HG03460 (cell line): ENCODE measurements around the gene DNAH1.
A peak's percentile ranks its signal among the peaks of the same experiment; 100 is the strongest.

ENCODE experiments used
- ATAC-seq: cut with Tn5 transposase; IDR thresholded peaks from one replicate; pipeline ENCODE4 v1.9.1; 2021; ENCODE audit not compliant: unreplicated experiment

Gene DNAH1

GRCh38 chr3:52443268-52443610 is 127.1 kb downstream of the DNAH1 start:
- no peak for ATAC-seq

- ATAC-seq, result no peak
Observed at GRCh38 chr3:52443791-52444687, 127.9 kb downstream of the DNAH1 start.

- ATAC-seq, result peak; percentile 64
Observed at GRCh38 chr3:52444860-52445793, 129.0 kb downstream of the DNAH1 start, which contains the start of gene SEMA3G. TSS of gene SEMA3G (minus strand) at chr3:52445103. CDS start at chr3:52445027, 76 bp downstream.

GRCh38 chr3:52446042-52446441 is 129.9 kb downstream of the DNAH1 start:
- no peak for ATAC-seq

GRCh38 chr3:52446631-52447511 is 130.8 kb downstream of the DNAH1 start:
- peak; percentile 50 for ATAC-seq

- no peak for ATAC-seq
Observed at GRCh38 chr3:52447512-52448355, 131.6 kb downstream of the DNAH1 start.
